Measurements from ENCODE around the gene CSAG2.

The CSAG2 gene

GRCh38 chrX:152658302-152658701, 50.8 kb downstream of the CSAG2 start:
- no peak for DNase-seq

Measured in NCI-H1930 (cell line).